Neural cell (in vitro differentiated cells): ENCODE data around the gene SEC61A1. TPM values are rescaled to one million over a fixed set of nuclear protein-coding genes. Genes with fewer than 3 reads are reported as not detected.

Experiments used
- H2AFZ ChIP-seq: fragments of 200-600, 300-800 bp; sonication (generic), shearing (Covaris generic); 2 replicates; pipeline ENCODE4 v1.6.0; 2014; ENCODE audit warnings: low read depth, mild to moderate bottlenecking, antibody characterized with exemption, low read length, moderate library complexity
- H3F3A ChIP-seq: fragments of 200-600 bp; shearing (Covaris generic); 2 replicates; pipeline ENCODE4 v1.6.1; 2016; ENCODE audit warnings: mild to moderate bottlenecking, moderate library complexity, mixed read lengths, antibody characterized with exemption, low read length; ENCODE audit not compliant: insufficient read depth, poor library complexity, severe bottlenecking
- H3K27ac ChIP-seq: fragments of 200-600, 300-800 bp; sonication (generic), shearing (Covaris generic); 2 replicates; pipeline ENCODE4 v1.5.1; 2014; ENCODE audit warnings: mild to moderate bottlenecking, low read length, moderate library complexity
- H3K27me3 ChIP-seq: fragments of 300-800, 200-600 bp; sonication (generic), shearing (Covaris generic); 2 replicates; pipeline ENCODE4 v1.6.0; 2014; ENCODE audit warnings: mild to moderate bottlenecking, low read depth, low read length, moderate library complexity; ENCODE audit not compliant: insufficient read depth
- H3K36me3 ChIP-seq: fragments of 300-800, 200-600 bp; sonication (generic), shearing (Covaris generic); 2 replicates; pipeline ENCODE4 v1.5.1; 2014; ENCODE audit warnings: mild to moderate bottlenecking, antibody characterized with exemption, low read length, moderate library complexity; ENCODE audit not compliant: insufficient read depth
- H3K4me2 ChIP-seq: fragments of 300-800, 200-600 bp; sonication (generic), shearing (Covaris generic); 2 replicates; pipeline ENCODE4 v1.6.0; 2014; ENCODE audit warnings: mild to moderate bottlenecking, low read length
- H3K4me3 ChIP-seq: fragments of 300-800, 200-600 bp; sonication (generic), shearing (Covaris generic); 2 replicates; pipeline ENCODE4 v1.5.1; 2014; ENCODE audit warnings: mild to moderate bottlenecking, low read length, moderate library complexity
- H3K79me2 ChIP-seq: fragments of 200-600 bp; shearing (Covaris generic); replicated peaks from 2 replicates; pipeline ENCODE4 v1.6.0; 2014; ENCODE audit warnings: mild to moderate bottlenecking, low read length, moderate library complexity; ENCODE audit not compliant: insufficient read depth
- H3K9ac ChIP-seq: fragments of 300-800, 200-600 bp; sonication (generic), shearing (Covaris generic); 2 replicates; pipeline ENCODE4 v1.6.1; 2016; ENCODE audit warnings: mild to moderate bottlenecking, low read length, mixed read lengths
- H3K9me2 ChIP-seq: fragments of 200-600 bp; shearing (Covaris generic); 2 replicates; pipeline ENCODE4 v1.6.1; 2016; ENCODE audit warnings: mild to moderate bottlenecking, low read length, mixed read lengths; ENCODE audit not compliant: insufficient read depth
- H3K9me3 ChIP-seq: fragments of 200-600, 300-800 bp; sonication (generic), shearing (Covaris generic); 2 replicates; pipeline ENCODE4 v1.6.1; 2016; ENCODE audit warnings: mild to moderate bottlenecking, mixed run types, low read length, moderate library complexity, mixed read lengths
- H4K20me1 ChIP-seq: fragments of 200-600 bp; shearing (Covaris generic); 2 replicates; pipeline ENCODE4 v1.6.1; 2016; ENCODE audit warnings: mild to moderate bottlenecking, mixed run types; ENCODE audit not compliant: insufficient read depth
- EP300 ChIP-seq: fragments of 450-650 bp; conservative IDR thresholded peaks from 2 replicates; pipeline ENCODE4 v1.6.1; 2014; ENCODE audit warnings: antibody characterized with exemption, mild to moderate bottlenecking, moderate library complexity; ENCODE audit not compliant: poor library complexity, severe bottlenecking
- EZH2 ChIP-seq: fragments of 200-600, 300-800 bp; shearing (Covaris generic), sonication (generic); IDR thresholded peaks from 2 replicates; pipeline ENCODE4 v1.6.1; 2014; ENCODE audit warnings: antibody characterized with exemption, low read length, borderline replicate concordance, mild to moderate bottlenecking; ENCODE audit not compliant: insufficient read depth, poor library complexity, severe bottlenecking
- MXI1 ChIP-seq: fragments of 450-650 bp; conservative IDR thresholded peaks from 2 replicates; pipeline ENCODE4 v1.6.1; 2014; ENCODE audit warnings: antibody characterized with exemption, mild to moderate bottlenecking; ENCODE audit not compliant: poor library complexity, severe bottlenecking
- POLR2AphosphoS5 ChIP-seq: IDR thresholded peaks from 2 replicates; pipeline ENCODE4 v1.6.1; 2012
- RAD21 ChIP-seq: fragments of 450-650 bp; conservative IDR thresholded peaks from 2 replicates; pipeline ENCODE4 v1.6.1; 2014; ENCODE audit warnings: antibody characterized with exemption, mild to moderate bottlenecking, moderate library complexity
- SMC3 ChIP-seq: fragments of 450-650 bp; conservative IDR thresholded peaks from 2 replicates; pipeline ENCODE4 v1.6.1; 2014; ENCODE audit warnings: antibody characterized with exemption, mild to moderate bottlenecking, moderate library complexity; ENCODE audit not compliant: poor library complexity
- TAF1 ChIP-seq: IDR thresholded peaks from 2 replicates; pipeline ENCODE4 v1.6.1; 2012; ENCODE audit warnings: low read depth
- polyA plus RNA-seq: library from polyadenylated mRNA; depleted of rRNA; stranded (reverse); fragments of >200 nt; gene quantifications from 2 replicates; pipeline ENCODE4 v1.2.3, GENCODE V29; 2014
- small RNA-seq, 3 experiments: library from RNA; depleted of rRNA; stranded (forward); fragments of <200 nt; gene quantifications; one replicate each; pipeline ENCODE3, GENCODE V24; 2012
- TF ChIP-seq, protein P1 (sequence below): IDR thresholded peaks from 2 replicates; pipeline ENCODE4 v1.6.1; 2012; ENCODE audit warnings: borderline replicate concordance
- TF ChIP-seq, protein P2 (sequence below): fragments of 450-650 bp; IDR thresholded peaks from 2 replicates; pipeline ENCODE4 v1.5.1; 2014; ENCODE audit warnings: antibody characterized with exemption, mild to moderate bottlenecking, moderate library complexity; ENCODE audit not compliant: poor library complexity, severe bottlenecking

Gene SEC61A1
- polyA plus RNA-seq, 1 donor from 2014 or later = 91.6 TPM

DNA sequence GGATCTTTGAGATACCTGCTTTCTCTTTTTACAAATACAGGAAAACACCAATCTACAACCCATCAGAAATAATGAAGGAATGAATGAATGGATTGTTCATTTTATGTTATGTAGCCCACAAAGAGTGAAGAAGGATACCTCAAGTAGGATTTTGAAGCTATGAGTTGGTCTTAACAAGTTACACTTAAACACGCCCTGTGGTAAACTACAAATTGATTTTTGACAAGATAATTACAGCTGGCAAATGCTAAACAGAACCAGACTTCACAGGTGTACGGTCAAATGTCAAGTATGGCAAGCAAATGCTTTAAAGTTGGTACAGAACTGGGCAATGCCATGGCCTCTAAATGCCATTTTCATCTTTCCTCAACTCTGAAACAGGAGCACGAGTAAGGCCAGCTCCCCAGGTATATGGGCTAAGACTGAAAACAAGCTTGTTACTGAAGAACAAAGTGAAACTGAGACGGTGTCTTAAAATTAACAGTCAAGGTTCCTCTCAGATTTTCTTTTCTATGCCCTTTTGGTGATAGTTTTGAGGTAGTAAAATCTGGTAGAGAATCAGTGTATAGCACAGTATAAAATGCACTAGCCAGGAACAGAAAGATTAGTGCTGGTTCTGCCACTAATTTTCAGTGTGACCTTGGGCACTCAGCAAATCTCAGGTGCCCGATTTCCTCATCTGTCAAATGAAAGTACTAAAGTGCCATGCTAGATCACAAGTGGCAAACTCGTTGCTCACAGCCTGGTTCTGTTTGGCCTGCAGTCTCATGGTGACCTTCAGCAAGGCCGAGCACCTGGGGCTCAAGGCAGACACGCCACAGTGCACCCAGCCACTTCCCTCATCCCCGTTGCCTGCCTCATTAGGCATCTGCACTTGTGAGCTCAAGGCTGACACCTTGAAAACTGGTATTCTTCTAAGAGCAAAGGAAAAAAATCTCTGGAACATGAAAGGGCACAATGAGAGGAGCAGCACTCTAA is 61.9 kb downstream of the SEC61A1 start:
- Histone ChIP-seq H4K20me1 (no peaks in the 10 kb centered on the region), H3K9me2 (no peaks in the 10 kb centered on the region), H3K9ac (no peak overlapping the region), H3K27me3 (no peaks in the 10 kb centered on the region), H3K9me3 (no peaks in the 10 kb centered on the region), H3K79me2 (no peaks in the 10 kb centered on the region), H2AFZ (no peak overlapping the region), H3K36me3 (no peaks in the 10 kb centered on the region), H3K4me2 (no peak overlapping the region), H3K4me3 (no peak overlapping the region), H3F3A (no peaks in the 10 kb centered on the region), H3K27ac (no peak overlapping the region)
- TF ChIP-seq MXI1 (no peak), POLR2AphosphoS5 (no peak), SMC3 (no peak), TAF1 (no peak), EP300 (no peak), RAD21 (no peak), EZH2 (no peak)
- TF ChIP-seq, protein P1, sequence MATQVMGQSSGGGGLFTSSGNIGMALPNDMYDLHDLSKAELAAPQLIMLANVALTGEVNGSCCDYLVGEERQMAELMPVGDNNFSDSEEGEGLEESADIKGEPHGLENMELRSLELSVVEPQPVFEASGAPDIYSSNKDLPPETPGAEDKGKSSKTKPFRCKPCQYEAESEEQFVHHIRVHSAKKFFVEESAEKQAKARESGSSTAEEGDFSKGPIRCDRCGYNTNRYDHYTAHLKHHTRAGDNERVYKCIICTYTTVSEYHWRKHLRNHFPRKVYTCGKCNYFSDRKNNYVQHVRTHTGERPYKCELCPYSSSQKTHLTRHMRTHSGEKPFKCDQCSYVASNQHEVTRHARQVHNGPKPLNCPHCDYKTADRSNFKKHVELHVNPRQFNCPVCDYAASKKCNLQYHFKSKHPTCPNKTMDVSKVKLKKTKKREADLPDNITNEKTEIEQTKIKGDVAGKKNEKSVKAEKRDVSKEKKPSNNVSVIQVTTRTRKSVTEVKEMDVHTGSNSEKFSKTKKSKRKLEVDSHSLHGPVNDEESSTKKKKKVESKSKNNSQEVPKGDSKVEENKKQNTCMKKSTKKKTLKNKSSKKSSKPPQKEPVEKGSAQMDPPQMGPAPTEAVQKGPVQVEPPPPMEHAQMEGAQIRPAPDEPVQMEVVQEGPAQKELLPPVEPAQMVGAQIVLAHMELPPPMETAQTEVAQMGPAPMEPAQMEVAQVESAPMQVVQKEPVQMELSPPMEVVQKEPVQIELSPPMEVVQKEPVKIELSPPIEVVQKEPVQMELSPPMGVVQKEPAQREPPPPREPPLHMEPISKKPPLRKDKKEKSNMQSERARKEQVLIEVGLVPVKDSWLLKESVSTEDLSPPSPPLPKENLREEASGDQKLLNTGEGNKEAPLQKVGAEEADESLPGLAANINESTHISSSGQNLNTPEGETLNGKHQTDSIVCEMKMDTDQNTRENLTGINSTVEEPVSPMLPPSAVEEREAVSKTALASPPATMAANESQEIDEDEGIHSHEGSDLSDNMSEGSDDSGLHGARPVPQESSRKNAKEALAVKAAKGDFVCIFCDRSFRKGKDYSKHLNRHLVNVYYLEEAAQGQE = no peak
- TF ChIP-seq, protein P2, sequence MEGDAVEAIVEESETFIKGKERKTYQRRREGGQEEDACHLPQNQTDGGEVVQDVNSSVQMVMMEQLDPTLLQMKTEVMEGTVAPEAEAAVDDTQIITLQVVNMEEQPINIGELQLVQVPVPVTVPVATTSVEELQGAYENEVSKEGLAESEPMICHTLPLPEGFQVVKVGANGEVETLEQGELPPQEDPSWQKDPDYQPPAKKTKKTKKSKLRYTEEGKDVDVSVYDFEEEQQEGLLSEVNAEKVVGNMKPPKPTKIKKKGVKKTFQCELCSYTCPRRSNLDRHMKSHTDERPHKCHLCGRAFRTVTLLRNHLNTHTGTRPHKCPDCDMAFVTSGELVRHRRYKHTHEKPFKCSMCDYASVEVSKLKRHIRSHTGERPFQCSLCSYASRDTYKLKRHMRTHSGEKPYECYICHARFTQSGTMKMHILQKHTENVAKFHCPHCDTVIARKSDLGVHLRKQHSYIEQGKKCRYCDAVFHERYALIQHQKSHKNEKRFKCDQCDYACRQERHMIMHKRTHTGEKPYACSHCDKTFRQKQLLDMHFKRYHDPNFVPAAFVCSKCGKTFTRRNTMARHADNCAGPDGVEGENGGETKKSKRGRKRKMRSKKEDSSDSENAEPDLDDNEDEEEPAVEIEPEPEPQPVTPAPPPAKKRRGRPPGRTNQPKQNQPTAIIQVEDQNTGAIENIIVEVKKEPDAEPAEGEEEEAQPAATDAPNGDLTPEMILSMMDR = no peak

Small RNA genes lying within 50 kb of the gene (small RNA-seq; reads per million reads assigned to genes)
- 0 to 3.6 (median 0.13) reads per million in 3 experiments for gene RNU2-37P

Other genes with a start within 250 kb of the SEC61A1 start
- gene MGLL, start 229.9 kb upstream of the SEC61A1 start, polyA plus RNA-seq = 2.0 and 3.7 TPM in 2 replicates
- not detected in 2 replicates for gene KBTBD12, start 137.2 kb upstream of the SEC61A1 start, polyA plus RNA-seq
- gene RUVBL1, start 71.4 kb downstream of the SEC61A1 start, polyA plus RNA-seq = 83.3 and 95.2 TPM in 2 replicates
- gene EEFSEC, start 101.0 kb downstream of the SEC61A1 start, polyA plus RNA-seq = 4.2 and 4.6 TPM in 2 replicates